B cell (primary cell): ENCODE data around the gene AK3. TPM values are rescaled to one million over a fixed set of nuclear protein-coding genes. Genes with fewer than 3 reads are reported as not detected.

Experiments used
- ATAC-seq: fragments of 200-7000 bp; cut with Tn5 transposase; one replicate; pipeline ENCODE4 v1.10.0; 2021; ENCODE audit warnings: low read depth, mild to moderate bottlenecking, moderate number of reproducible peaks, moderate library complexity
- CTCF ChIA-PET: fragments of 350-600 bp; sonication (Branson Sonifier 250); formaldehyde crosslinking; loops from one replicate; lab custom pipeline; 2021; ENCODE audit warnings: antibody characterized with exemption, inconsistent platforms; lab: Charles Lee
- POLR2A ChIA-PET: fragments of 350-600 bp; sonication (Branson Sonifier 250); formaldehyde crosslinking; loops from one replicate; lab custom pipeline; 2021; ENCODE audit warnings: antibody characterized with exemption; lab: Charles Lee
- DNase-seq: peaks from one replicate; pipeline ENCODE4 v3.0.0; 2013
- H2AFZ ChIP-seq: 2 replicates; pipeline ENCODE4 v1.6.1; 2012; ENCODE audit warnings: mild to moderate bottlenecking, low read depth, low read length; ENCODE audit not compliant: insufficient read depth, poor library complexity, severe bottlenecking
- H3K27ac ChIP-seq, 2 donors: 1 replicate in 1 of 2; 2 replicates in 1 of 2; pipeline ENCODE4 v1.5.1; 2012 to 2013; ENCODE audit warnings: low read length in 2 of 2, mild to moderate bottlenecking in 2 of 2, moderate library complexity in 1 of 2
- H3K27me3 ChIP-seq, 4 experiments: fragments of 200-600 bp in 1 of 4; sonication (generic) in 1 of 4; replicated peaks in 1 of 4; 1 replicate in 2 of 4; 2 replicates in 2 of 4; pipeline versions ENCODE4 v1.6.1 to v1.7.0; 2013 to 2016; ENCODE audit warnings: low read length in 3 of 4, mild to moderate bottlenecking in 2 of 4, mixed read lengths in 1 of 4, moderate library complexity in 1 of 4; ENCODE audit not compliant: insufficient read depth in 4 of 4, control insufficient read depth in 3 of 4; ENCODE audit errors: control extremely low read depth in 1 of 4
- H3K36me3 ChIP-seq, 2 experiments: replicated peaks in 1 of 2; 1 replicate in 1 of 2; 2 replicates in 1 of 2; pipeline versions ENCODE4 v1.6.1 to v1.7.1; 2013; ENCODE audit warnings: low read length in 1 of 2; ENCODE audit not compliant: insufficient read depth in 2 of 2, control insufficient read depth in 1 of 2; ENCODE audit errors: control extremely low read depth in 1 of 2, extremely low read depth in 1 of 2
- H3K4me1 ChIP-seq, 2 donors: fragments of 200-600 bp in 1 of 2; sonication (generic) in 1 of 2; 1 replicate in 1 of 2; 2 replicates in 1 of 2; pipeline versions ENCODE4 v1.5.1 to v1.6.1; 2013 to 2017; ENCODE audit warnings: low read length in 2 of 2; ENCODE audit not compliant: control insufficient read depth in 2 of 2, insufficient read depth in 2 of 2
- H3K4me2 ChIP-seq: replicated peaks from 2 replicates; pipeline ENCODE3; 2012; ENCODE audit warnings: mild to moderate bottlenecking, low read depth, low read length; ENCODE audit not compliant: poor library complexity, severe bottlenecking
- H3K4me3 ChIP-seq, 5 experiments: fragments of 200-600 bp in 1 of 5; sonication (generic) in 1 of 5; 1 replicate in 3 of 5; 2 replicates in 2 of 5; pipeline versions ENCODE4 v1.5.1 to v1.7.0; 2011 to 2016; ENCODE audit warnings: low read length in 4 of 5, mild to moderate bottlenecking in 4 of 5, low read depth in 2 of 5, control low read depth in 1 of 5, moderate library complexity in 1 of 5; ENCODE audit not compliant: insufficient read depth in 1 of 5; ENCODE audit errors: control extremely low read depth in 1 of 5, extremely low read depth in 1 of 5
- H3K79me2 ChIP-seq: fragments of 200-600 bp; sonication (generic); one replicate; pipeline ENCODE4 v1.6.0; 2016; ENCODE audit warnings: low read length; ENCODE audit not compliant: control insufficient read depth, insufficient read depth
- H3K9ac ChIP-seq: fragments of 200-600 bp; sonication (generic); 2 replicates; pipeline ENCODE4 v1.6.1; 2017; ENCODE audit warnings: mild to moderate bottlenecking, low read length, moderate library complexity
- H3K9me3 ChIP-seq, 3 donors: one replicate each; pipeline versions ENCODE4 v1.6.1 to v1.7.1; 2013; ENCODE audit warnings: low read length in 2 of 3; ENCODE audit not compliant: control insufficient read depth in 2 of 3, insufficient read depth in 1 of 3; ENCODE audit errors: control extremely low read depth in 1 of 3
- H4K20me1 ChIP-seq: 2 replicates; pipeline ENCODE4 v1.6.0; 2012; ENCODE audit warnings: mild to moderate bottlenecking, low read length; ENCODE audit not compliant: insufficient read depth, control insufficient read depth, poor library complexity, severe bottlenecking
- H3K27ac Mint-ChIP-seq: one replicate; pipeline ENCODE4 v1.8.0; 2021; ENCODE audit warnings: mixed read lengths
- H3K27me3 Mint-ChIP-seq: one replicate; pipeline ENCODE4 v1.8.0; 2021; ENCODE audit warnings: mixed read lengths
- H3K4me1 Mint-ChIP-seq: one replicate; pipeline ENCODE4 v1.8.0; 2021; ENCODE audit warnings: mixed read lengths
- H3K4me3 Mint-ChIP-seq: one replicate; pipeline ENCODE4 v1.8.0; 2021; ENCODE audit warnings: mixed read lengths
- H3K9me3 Mint-ChIP-seq: one replicate; pipeline ENCODE4 v1.8.0; 2022; ENCODE audit warnings: mixed read lengths; ENCODE audit not compliant: insufficient read depth
- CTCF ChIP-seq: fragments of 200-600 bp; IDR thresholded peaks from one replicate; pipeline ENCODE4 v1.8.0; 2022; ENCODE audit warnings: antibody characterized with exemption, mild to moderate bottlenecking
- EZH2 ChIP-seq: IDR thresholded peaks from 2 replicates; pipeline ENCODE4 v1.6.1; 2012; ENCODE audit warnings: borderline replicate concordance, low read depth, mild to moderate bottlenecking, moderate library complexity, low read length; ENCODE audit not compliant: insufficient read depth, poor library complexity, severe bottlenecking
- WGBS: methylation state at CpG from one replicate; pipeline ENCODE4 v1.1.5; 2013; ENCODE audit warnings: missing lambda C conversion rate; ENCODE audit not compliant: insufficient coverage; 5-methylcytosine and 5-hydroxymethylcytosine counted together
- intact Hi-C: fragments of 100-400 bp; cut with micrococcal nuclease; formaldehyde crosslinking; loops from one replicate; pipeline ENCODE4 v1.10.0; 2022
- polyA plus RNA-seq: library from polyadenylated mRNA; depleted of rRNA; stranded (reverse); fragments of >200 nt; gene quantifications from 2 replicates; pipeline ENCODE4 v1.2.3, GENCODE V29; 2012
- total RNA-seq, 2 donors: library from RNA; stranded (reverse); fragments of 120-200 nt in 1 of 2; gene quantifications; 1 replicate in 1 of 2; 2 replicates in 1 of 2; pipeline versions ENCODE4 v1.2.3 to v1.2.4, GENCODE V29; 2013 to 2022

AK3 gene
- total and polyA plus RNA-seq, 2 donors (not counting 1 experiment from before 2014, with no cell fraction given): 9.9 to 22.9 TPM

- DNase-seq: no peak
- Histone ChIP-seq H3K4me2 (no peak overlapping the region), H2AFZ (no peak overlapping the region), H3K27me3 (no peaks in the 10 kb centered on the region), H4K20me1 (no peaks in the 10 kb centered on the region), H3K9me3 (no peaks in the 10 kb centered on the region), H3K9ac (no peak overlapping the region), H3K79me2 (no peaks in the 10 kb centered on the region), H3K4me3 (no peak overlapping the region), H3K27ac (no peak overlapping the region), H3K4me1 (no peaks in the 10 kb centered on the region), H3K36me3 (peaks cover 12 to 13% of the 10 kb centered on the region in 2 experiments)
- TF ChIP-seq EZH2 (no peak), CTCF (no peak)
- no peaks in the 10 kb centered on the region for H3K4me1 Mint-ChIP-seq
- WGBS: no CpG with 5 or more reads among the region's 2 CpGs
- no peaks in the 10 kb centered on the region for H3K27me3 Mint-ChIP-seq
- H3K9me3 Mint-ChIP-seq: no peaks in the 10 kb centered on the region
- POLR2A ChIA-PET: interaction anchor here (1.0 kb wide), 1 partner anchor 22 kb away, joined by 3 read pairs; the partner anchor contains the start of gene CDC37L1
- no peak for ATAC-seq
- no peak overlapping the region for H3K27ac Mint-ChIP-seq
- CTCF ChIA-PET: no interaction called here
- H3K4me3 Mint-ChIP-seq: no peak overlapping the region
- intact Hi-C loops: no loop called here
Measured at GRCh38 chr9:4700932-4701331, 40.1 kb downstream of the AK3 start.

DNA sequence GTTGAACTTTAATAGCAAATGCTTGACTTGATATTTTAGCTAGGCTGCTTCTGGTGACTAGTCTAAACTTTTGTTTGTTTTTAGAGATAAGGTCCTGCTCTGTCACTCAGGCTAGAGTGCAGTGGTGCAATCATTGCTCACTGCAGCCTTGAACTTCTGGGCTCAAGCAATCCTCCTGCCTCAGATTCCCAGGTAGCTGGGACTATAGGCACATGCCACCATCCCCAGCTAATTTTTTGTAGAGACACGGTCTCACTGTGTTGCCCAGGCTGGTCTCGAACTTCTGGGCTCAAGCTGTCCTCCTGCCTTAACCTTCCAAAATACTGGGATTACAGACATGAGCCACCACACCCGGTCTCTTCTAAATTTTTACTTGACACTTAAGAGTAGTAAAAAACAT is 40.9 kb downstream of the AK3 start:
- DNase-seq (no peak), ATAC-seq (no peak)
- Histone ChIP-seq H3K4me1 (no peaks in the 10 kb centered on the region), H2AFZ (no peak overlapping the region), H3K79me2 (peaks cover under 1% of the 10 kb centered on the region), H3K4me2 (no peak overlapping the region), H3K36me3 (peaks cover 11 to 13% of the 10 kb centered on the region in 2 experiments), H3K4me3 (no peak overlapping the region), H3K27ac (no peak overlapping the region), H3K9me3 (no peaks in the 10 kb centered on the region), H3K27me3 (no peaks in the 10 kb centered on the region), H4K20me1 (no peaks in the 10 kb centered on the region), H3K9ac (no peak overlapping the region)
- 100% methylated on average over 2 of the region's 3 CpGs for WGBS
- POLR2A ChIA-PET: no interaction called here
- CTCF ChIA-PET: no interaction called here
- Mint-ChIP-seq H3K4me1 (no peaks in the 10 kb centered on the region), H3K27ac (no peak overlapping the region), H3K9me3 (no peaks in the 10 kb centered on the region), H3K27me3 (no peaks in the 10 kb centered on the region), H3K4me3 (no peak overlapping the region)
- TF ChIP-seq EZH2 (no peak), CTCF (no peak)
- intact Hi-C loops: no loop called here
